Mesothelial cell of epicardium (in vitro differentiated cells): Measurements from ENCODE around the gene HPSE2. TPM values are rescaled to one million over a fixed set of nuclear protein-coding genes. Genes with fewer than 3 reads are reported as not detected.

Experiments used
- DNase-seq, 2 experiments: peaks; one replicate each; pipeline ENCODE4 v3.0.0; 2021; ENCODE audit warnings: low spot score in 2 of 2; ENCODE audit not compliant: unreplicated experiment in 2 of 2
- H3K27ac Mint-ChIP-seq: 2 replicates; pipeline ENCODE4 v1.8.0; 2021; ENCODE audit warnings: mixed read lengths
- H3K27me3 Mint-ChIP-seq: 2 replicates; pipeline ENCODE4 v1.8.0; 2021; ENCODE audit warnings: low read depth, mixed read lengths
- H3K36me3 Mint-ChIP-seq: 2 replicates; pipeline ENCODE4 v1.8.0; 2021; ENCODE audit warnings: mixed read lengths
- H3K4me1 Mint-ChIP-seq: 2 replicates; pipeline ENCODE4 v1.8.0; 2021; ENCODE audit warnings: mixed read lengths
- H3K4me3 Mint-ChIP-seq: 2 replicates; pipeline ENCODE4 v1.8.0; 2021; ENCODE audit warnings: mild to moderate bottlenecking, moderate library complexity, mixed read lengths
- H3K9me3 Mint-ChIP-seq: 2 replicates; pipeline ENCODE4 v1.8.0; 2021; ENCODE audit warnings: mixed read lengths
- CTCF ChIP-seq: fragments of 200-600 bp; sonication (generic); IDR thresholded peaks from one replicate; pipeline ENCODE4 v1.5.0; 2021; ENCODE audit warnings: antibody characterized with exemption; ENCODE audit not compliant: unreplicated experiment
- total RNA-seq: library from RNA; stranded (reverse); gene quantifications from 3 replicates; pipeline ENCODE4 v1.2.1, GENCODE V29; 2021

Gene HPSE2
- total RNA-seq, 1 donor from 2014 or later = 2.3 TPM

GRCh38 chr10:98482096-98482495, 753.6 kb downstream of the HPSE2 start:
- no peaks in the 10 kb centered on the region for H3K27me3 Mint-ChIP-seq
- no peak overlapping the region for H3K27ac Mint-ChIP-seq
- H3K4me3 Mint-ChIP-seq = no peak overlapping the region
- no peaks in the 10 kb centered on the region for H3K4me1 Mint-ChIP-seq
- no peak for TF ChIP-seq CTCF
- DNase-seq = no peak
- H3K36me3 Mint-ChIP-seq = no peaks in the 10 kb centered on the region
- H3K9me3 Mint-ChIP-seq = peaks cover 4% of the 10 kb centered on the region

- no peaks in the 10 kb centered on the region for H3K27me3 Mint-ChIP-seq
- no peaks in the 10 kb centered on the region for H3K4me1 Mint-ChIP-seq
- DNase-seq = no peak
- no peak overlapping the region for H3K27ac Mint-ChIP-seq
- H3K9me3 Mint-ChIP-seq = peaks cover 4% of the 10 kb centered on the region
- H3K4me3 Mint-ChIP-seq = no peak overlapping the region
- no peaks in the 10 kb centered on the region for H3K36me3 Mint-ChIP-seq
- no peak for TF ChIP-seq CTCF
Measured at GRCh38 chr10:98481404-98481945, 754.2 kb downstream of the HPSE2 start.

GRCh38 chr10:98478430-98479222, 757.0 kb downstream of the HPSE2 start:
- Mint-ChIP-seq H3K4me3 (no peak overlapping the region), H3K36me3 (no peaks in the 10 kb centered on the region), H3K4me1 (no peaks in the 10 kb centered on the region), H3K27me3 (no peaks in the 10 kb centered on the region), H3K9me3 (peaks cover 4% of the 10 kb centered on the region), H3K27ac (no peak overlapping the region)
- DNase-seq = no peak
- no peak for TF ChIP-seq CTCF

- no peaks in the 10 kb centered on the region for H3K27me3 Mint-ChIP-seq
- no peak for TF ChIP-seq CTCF
- no peaks in the 10 kb centered on the region for H3K36me3 Mint-ChIP-seq
- H3K4me3 Mint-ChIP-seq = no peak overlapping the region
- H3K4me1 Mint-ChIP-seq = no peaks in the 10 kb centered on the region
- H3K9me3 Mint-ChIP-seq = no peaks in the 10 kb centered on the region
- no peak for DNase-seq
- no peak overlapping the region for H3K27ac Mint-ChIP-seq
Measured at GRCh38 chr10:98477861-98478260, 757.8 kb downstream of the HPSE2 start.

- Mint-ChIP-seq H3K4me3 (no peak overlapping the region), H3K27ac (no peak overlapping the region), H3K9me3 (no peaks in the 10 kb centered on the region), H3K36me3 (no peaks in the 10 kb centered on the region), H3K4me1 (peaks cover 14% of the 10 kb centered on the region), H3K27me3 (peaks cover 4% of the 10 kb centered on the region)
- TF ChIP-seq CTCF = no peak
- DNase-seq = no peak
Measured at GRCh38 chr10:98474628-98475027, 761.0 kb downstream of the HPSE2 start.
